ENCODE data around the gene TANC2. TPM values are rescaled to one million over a fixed set of nuclear protein-coding genes. Genes with fewer than 3 reads are reported as not detected.

Gene TANC2
- total RNA-seq: 29.7 and 58.7 TPM in 2 replicates

GRCh38 chr17:62965686-62966425 lies at the start of gene TANC2:
TANC2 (plus strand) TSS chr17:62966235; CDS start chr17:63009560, 43,325 bp downstream.

Other genes with a start within 250 kb of the TANC2 start
- gene MARCHF10, start 157.9 kb upstream of the TANC2 start, total RNA-seq: not detected in 2 replicates

All from smooth muscle cell of the umbilical artery (primary cell).